DND-41 (cell line): ENCODE data around the gene UPP1.
A peak's percentile ranks its signal among the peaks of the same experiment; 100 is the strongest.

ENCODE experiments used
- ATAC-seq: fragments of 200-7000 bp; cut with Tn5 transposase; 3 replicates; pipeline ENCODE4 v1.9.1; 2021; ENCODE audit warnings: low read depth; ENCODE audit not compliant: insufficient read depth
- DNase-seq: peaks from one replicate; pipeline ENCODE4 v3.0.0-alpha.2; 2020
- H2AFZ ChIP-seq: 2 replicates; pipeline ENCODE4 v1.6.0; 2012; ENCODE audit warnings: low read depth, low read length
- H3K27ac ChIP-seq: 2 replicates; pipeline ENCODE4 v1.5.1; 2012; ENCODE audit warnings: low read length, inconsistent platforms
- H3K27me3 ChIP-seq: fragments of 200-600 bp; sonication (generic); 2 replicates; pipeline ENCODE4 v1.6.0; 2012; ENCODE audit warnings: low read length, mild to moderate bottlenecking, inconsistent platforms; ENCODE audit not compliant: insufficient read depth, poor library complexity
- H3K36me3 ChIP-seq: 2 replicates; pipeline ENCODE4 v1.5.1; 2012; ENCODE audit warnings: low read length, inconsistent platforms; ENCODE audit not compliant: insufficient read depth
- H3K4me1 ChIP-seq: 2 replicates; pipeline ENCODE4 v1.5.1; 2012; ENCODE audit warnings: mild to moderate bottlenecking, low read length; ENCODE audit not compliant: insufficient read depth
- H3K4me2 ChIP-seq: 2 replicates; pipeline ENCODE4 v1.6.0; 2012; ENCODE audit warnings: mild to moderate bottlenecking, moderate library complexity, low read length, inconsistent platforms; ENCODE audit not compliant: insufficient read depth
- H3K4me3 ChIP-seq, 2 experiments: fragments of 200-600 bp in 1 of 2; shearing (Covaris generic) in 1 of 2; 2 replicates each; pipeline ENCODE4 v1.5.1; 2012 to 2016; ENCODE audit warnings: inconsistent platforms in 2 of 2, low read length in 2 of 2, mild to moderate bottlenecking in 2 of 2, low read depth in 1 of 2, moderate library complexity in 1 of 2
- H3K79me2 ChIP-seq: 2 replicates; pipeline ENCODE4 v1.6.0; 2012; ENCODE audit warnings: low read length, inconsistent platforms; ENCODE audit not compliant: insufficient read depth
- H3K9ac ChIP-seq: 2 replicates; pipeline ENCODE4 v1.6.0; 2012; ENCODE audit warnings: low read depth, mild to moderate bottlenecking, inconsistent platforms, low read length, moderate library complexity
- H3K9me3 ChIP-seq: 2 replicates; pipeline ENCODE4 v1.5.1; 2012; ENCODE audit warnings: low read length, moderate library complexity, mild to moderate bottlenecking, inconsistent platforms; ENCODE audit not compliant: insufficient read depth, severe bottlenecking
- H4K20me1 ChIP-seq: 2 replicates; pipeline ENCODE4 v1.6.0; 2012; ENCODE audit warnings: low read length; ENCODE audit not compliant: insufficient read depth
- EZH2 ChIP-seq: IDR thresholded peaks from 3 replicates; pipeline ENCODE4 v1.6.1; 2012; ENCODE audit warnings: borderline replicate concordance, low read depth, mild to moderate bottlenecking, moderate library complexity, low read length, inconsistent platforms; ENCODE audit not compliant: severe bottlenecking
- TF ChIP-seq, protein P1 (sequence below): IDR thresholded peaks from 2 replicates; pipeline ENCODE4 v1.5.1; 2012; ENCODE audit warnings: borderline replicate concordance, low read length, moderate library complexity, mild to moderate bottlenecking; ENCODE audit not compliant: poor library complexity, severe bottlenecking; ENCODE audit errors: extremely low read depth

Gene UPP1

GRCh38 chr7:48109848-48110663 lies 21.0 kb downstream of the UPP1 start:
- Histone ChIP-seq H3K9me3 (no peaks in the 10 kb centered on the region), H3K27ac (no peak overlapping the region), H3K4me1 (no peaks in the 10 kb centered on the region), H3K9ac (no peak overlapping the region), H3K79me2 (no peaks in the 10 kb centered on the region), H3K4me2 (no peak overlapping the region), H3K27me3 (no peaks in the 10 kb centered on the region), H3K4me3 (no peak overlapping the region), H3K36me3 (no peaks in the 10 kb centered on the region), H2AFZ (no peak overlapping the region), H4K20me1 (no peaks in the 10 kb centered on the region)
- peak; percentile 66 for DNase-seq
- ATAC-seq: peak; percentile 81
- TF ChIP-seq EZH2: no peak
- TF ChIP-seq, protein P1, sequence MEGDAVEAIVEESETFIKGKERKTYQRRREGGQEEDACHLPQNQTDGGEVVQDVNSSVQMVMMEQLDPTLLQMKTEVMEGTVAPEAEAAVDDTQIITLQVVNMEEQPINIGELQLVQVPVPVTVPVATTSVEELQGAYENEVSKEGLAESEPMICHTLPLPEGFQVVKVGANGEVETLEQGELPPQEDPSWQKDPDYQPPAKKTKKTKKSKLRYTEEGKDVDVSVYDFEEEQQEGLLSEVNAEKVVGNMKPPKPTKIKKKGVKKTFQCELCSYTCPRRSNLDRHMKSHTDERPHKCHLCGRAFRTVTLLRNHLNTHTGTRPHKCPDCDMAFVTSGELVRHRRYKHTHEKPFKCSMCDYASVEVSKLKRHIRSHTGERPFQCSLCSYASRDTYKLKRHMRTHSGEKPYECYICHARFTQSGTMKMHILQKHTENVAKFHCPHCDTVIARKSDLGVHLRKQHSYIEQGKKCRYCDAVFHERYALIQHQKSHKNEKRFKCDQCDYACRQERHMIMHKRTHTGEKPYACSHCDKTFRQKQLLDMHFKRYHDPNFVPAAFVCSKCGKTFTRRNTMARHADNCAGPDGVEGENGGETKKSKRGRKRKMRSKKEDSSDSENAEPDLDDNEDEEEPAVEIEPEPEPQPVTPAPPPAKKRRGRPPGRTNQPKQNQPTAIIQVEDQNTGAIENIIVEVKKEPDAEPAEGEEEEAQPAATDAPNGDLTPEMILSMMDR: peak; percentile 97

DNA sequence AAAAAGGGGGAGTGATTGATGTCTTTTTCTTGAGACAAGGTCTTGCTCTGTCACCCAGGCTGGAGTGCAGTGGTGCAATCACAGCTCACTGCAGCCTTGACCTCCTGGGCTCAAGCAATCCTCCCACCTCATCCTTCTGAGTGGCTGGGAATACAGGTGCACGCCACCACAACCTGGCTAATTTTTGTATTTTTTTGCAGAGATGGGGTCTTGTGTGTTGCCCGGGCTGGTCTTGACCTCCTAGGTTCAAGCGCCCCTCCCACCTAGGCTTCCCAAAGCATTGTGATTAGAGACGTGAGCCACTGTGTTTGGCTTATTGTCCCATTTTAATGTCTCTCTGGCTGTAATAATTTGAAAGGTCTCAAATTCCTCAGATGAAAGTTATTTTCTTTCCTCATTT lies 21.8 kb downstream of the UPP1 start:
- H3K4me2 ChIP-seq: no peak overlapping the region
- H3K4me1 ChIP-seq: no peaks in the 10 kb centered on the region
- no peak overlapping the region for H2AFZ ChIP-seq
- H3K27me3 ChIP-seq: no peaks in the 10 kb centered on the region
- H3K27ac ChIP-seq: no peak overlapping the region
- TF ChIP-seq, protein P1: no peak
- no peak for TF ChIP-seq EZH2
- no peak overlapping the region for H3K4me3 ChIP-seq
- ATAC-seq (no peak), DNase-seq (no peak)
- H3K9me3 ChIP-seq: no peaks in the 10 kb centered on the region
- H4K20me1 ChIP-seq: no peaks in the 10 kb centered on the region
- H3K79me2 ChIP-seq: no peaks in the 10 kb centered on the region
- H3K9ac ChIP-seq: no peak overlapping the region
- H3K36me3 ChIP-seq: no peaks in the 10 kb centered on the region

DNA sequence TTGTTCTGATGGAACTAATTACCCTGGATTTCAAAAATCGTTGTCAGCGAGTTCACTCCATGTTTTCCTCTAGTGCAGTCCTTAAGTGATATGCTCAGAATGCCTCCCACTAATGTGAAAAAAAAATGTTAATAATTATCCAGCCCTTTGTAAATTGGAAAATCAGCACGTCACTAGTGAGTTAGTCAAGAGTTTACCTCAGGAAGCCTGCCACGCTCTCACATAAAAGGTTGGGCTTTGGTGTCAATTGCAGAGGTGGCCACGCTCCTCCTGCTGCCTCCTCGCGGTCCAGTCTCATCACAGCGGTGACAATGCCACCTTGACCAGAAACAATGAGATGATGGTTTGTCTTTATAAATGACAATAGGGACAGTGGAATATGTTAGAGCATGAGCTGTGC lies 22.5 kb downstream of the UPP1 start:
- no peak for TF ChIP-seq EZH2
- TF ChIP-seq, protein P1: no peak
- no peak for ATAC-seq

More for the DNA sequence above, 22.5 kb downstream of the UPP1 start:
- Histone ChIP-seq H3K79me2 (no peaks in the 10 kb centered on the region), H3K4me2 (no peak overlapping the region), H2AFZ (no peak overlapping the region), H3K9me3 (no peaks in the 10 kb centered on the region), H3K36me3 (no peaks in the 10 kb centered on the region), H3K27ac (no peak overlapping the region), H3K4me1 (no peaks in the 10 kb centered on the region), H3K9ac (no peak overlapping the region), H3K4me3 (no peak overlapping the region), H3K27me3 (no peaks in the 10 kb centered on the region), H4K20me1 (no peaks in the 10 kb centered on the region)
- DNase-seq: no peak
